OCI-LY1 (cell line): ENCODE data around the gene SERTAD2.

ENCODE experiments used
- H2AFZ ChIP-seq: fragments of 200-600 bp; sonication (generic), shearing (Covaris generic); 2 replicates; pipeline ENCODE4 v1.6.0; 2014; ENCODE audit warnings: antibody characterized with exemption, mild to moderate bottlenecking, low read length
- H3F3A ChIP-seq: fragments of 200-600 bp; sonication (generic), shearing (Covaris generic); 2 replicates; pipeline ENCODE4 v1.6.0; 2014; ENCODE audit warnings: mild to moderate bottlenecking, antibody characterized with exemption, low read length, moderate library complexity; ENCODE audit not compliant: insufficient read depth
- H3K27ac ChIP-seq: fragments of 200-600 bp; sonication (generic); 2 replicates; pipeline ENCODE4 v1.5.1; 2014; ENCODE audit warnings: low read length, mixed run types, mild to moderate bottlenecking, low read depth; ENCODE audit not compliant: poor library complexity, severe bottlenecking
- H3K27me3 ChIP-seq: fragments of 200-600 bp; sonication (generic); 2 replicates; pipeline ENCODE4 v1.6.0; 2014; ENCODE audit warnings: antibody characterized with exemption, mild to moderate bottlenecking, low read length, moderate library complexity; ENCODE audit not compliant: insufficient read depth
- H3K36me3 ChIP-seq: fragments of 200-600 bp; sonication (generic); 2 replicates; pipeline ENCODE4 v1.6.1; 2014; ENCODE audit warnings: mild to moderate bottlenecking, antibody characterized with exemption, low read length, moderate library complexity, mixed read lengths; ENCODE audit not compliant: insufficient read depth
- H3K4me1 ChIP-seq: fragments of 200-600 bp; sonication (generic); 2 replicates; pipeline ENCODE4 v1.5.1; 2014; ENCODE audit warnings: mild to moderate bottlenecking, low read length, moderate library complexity; ENCODE audit not compliant: insufficient read depth, severe bottlenecking
- H3K4me2 ChIP-seq: fragments of 200-600 bp; sonication (generic), shearing (Covaris generic); 2 replicates; pipeline ENCODE4 v1.6.1; 2014; ENCODE audit warnings: low read length
- H3K4me3 ChIP-seq: fragments of 200-600 bp; sonication (generic); 2 replicates; pipeline ENCODE4 v1.5.1; 2014; ENCODE audit warnings: low read length, low read depth, mild to moderate bottlenecking, mixed read lengths; ENCODE audit not compliant: poor library complexity, severe bottlenecking
- H3K79me2 ChIP-seq: fragments of 200-600 bp; shearing (Covaris generic); 2 replicates; pipeline ENCODE4 v1.6.1; 2016; ENCODE audit warnings: mixed run types, low read length, mixed read lengths; ENCODE audit not compliant: insufficient read depth
- H3K9ac ChIP-seq: fragments of 200-600 bp; sonication (generic), shearing (Covaris generic); 2 replicates; pipeline ENCODE4 v1.6.1; 2014; ENCODE audit warnings: mild to moderate bottlenecking, low read length, mixed read lengths
- H3K9me2 ChIP-seq: fragments of 200-600 bp; sonication (generic), shearing (Covaris generic); 2 replicates; pipeline ENCODE4 v1.6.1; 2014; ENCODE audit warnings: low read depth, mild to moderate bottlenecking, low read length, mixed read lengths
- H3K9me3 ChIP-seq: fragments of 200-600 bp; shearing (Covaris generic); 2 replicates; pipeline ENCODE4 v1.6.1; 2014; ENCODE audit warnings: low read length, mixed read lengths
- H4K20me1 ChIP-seq: fragments of 200-600 bp; sonication (generic), shearing (Covaris generic); 2 replicates; pipeline ENCODE4 v1.6.0; 2016; ENCODE audit warnings: mild to moderate bottlenecking, low read length; ENCODE audit not compliant: insufficient read depth
- EZH2 ChIP-seq: fragments of 200-600 bp; sonication (generic), shearing (Covaris generic); IDR thresholded peaks from 2 replicates; pipeline ENCODE4 v1.8.0; 2017; ENCODE audit warnings: borderline replicate concordance, mixed run types, mild to moderate bottlenecking, antibody characterized with exemption, low read length, moderate library complexity, mixed read lengths
- TF ChIP-seq, protein P1 (sequence below): fragments of 200-600 bp; sonication (generic), shearing (Covaris generic); IDR thresholded peaks from 2 replicates; pipeline ENCODE4 v1.5.1; 2017; ENCODE audit warnings: mild to moderate bottlenecking, antibody characterized with exemption, low read length, moderate library complexity, mixed read lengths

SERTAD2 gene

DNA sequence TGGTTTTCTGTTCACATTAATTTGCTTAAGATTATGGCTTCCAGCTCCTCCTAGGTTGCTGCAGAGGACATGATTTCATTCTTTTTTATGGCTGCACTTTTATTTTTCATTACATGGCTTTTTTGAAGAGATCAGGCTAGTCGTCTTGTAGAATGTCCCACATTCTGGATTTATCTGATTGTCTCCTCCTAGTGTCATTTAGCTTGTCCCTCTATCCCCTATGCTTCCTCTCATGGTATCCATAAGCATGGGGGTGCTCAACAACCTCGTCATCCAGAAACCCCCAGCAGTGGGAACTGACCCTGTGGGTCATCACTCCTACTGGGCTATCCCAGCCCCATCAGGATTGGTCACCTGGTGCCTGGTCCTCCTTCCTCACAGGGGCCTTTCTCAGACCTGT is 49.6 kb downstream of the SERTAD2 start:
- Histone ChIP-seq H3K4me3 (no peak overlapping the region), H3K4me2 (no peak overlapping the region), H3K9me3 (no peaks in the 10 kb centered on the region), H4K20me1 (no peaks in the 10 kb centered on the region), H3K27ac (no peak overlapping the region), H3K36me3 (no peaks in the 10 kb centered on the region; the same call in 1 of the 2 replicates), H3K9me2 (no peaks in the 10 kb centered on the region), H3K79me2 (no peaks in the 10 kb centered on the region), H3F3A (no peaks in the 10 kb centered on the region), H3K4me1 (peaks cover 36% of the 10 kb centered on the region), H2AFZ (no peak overlapping the region), H3K27me3 (no peaks in the 10 kb centered on the region), H3K9ac (no peak overlapping the region)
- TF ChIP-seq, protein P1, sequence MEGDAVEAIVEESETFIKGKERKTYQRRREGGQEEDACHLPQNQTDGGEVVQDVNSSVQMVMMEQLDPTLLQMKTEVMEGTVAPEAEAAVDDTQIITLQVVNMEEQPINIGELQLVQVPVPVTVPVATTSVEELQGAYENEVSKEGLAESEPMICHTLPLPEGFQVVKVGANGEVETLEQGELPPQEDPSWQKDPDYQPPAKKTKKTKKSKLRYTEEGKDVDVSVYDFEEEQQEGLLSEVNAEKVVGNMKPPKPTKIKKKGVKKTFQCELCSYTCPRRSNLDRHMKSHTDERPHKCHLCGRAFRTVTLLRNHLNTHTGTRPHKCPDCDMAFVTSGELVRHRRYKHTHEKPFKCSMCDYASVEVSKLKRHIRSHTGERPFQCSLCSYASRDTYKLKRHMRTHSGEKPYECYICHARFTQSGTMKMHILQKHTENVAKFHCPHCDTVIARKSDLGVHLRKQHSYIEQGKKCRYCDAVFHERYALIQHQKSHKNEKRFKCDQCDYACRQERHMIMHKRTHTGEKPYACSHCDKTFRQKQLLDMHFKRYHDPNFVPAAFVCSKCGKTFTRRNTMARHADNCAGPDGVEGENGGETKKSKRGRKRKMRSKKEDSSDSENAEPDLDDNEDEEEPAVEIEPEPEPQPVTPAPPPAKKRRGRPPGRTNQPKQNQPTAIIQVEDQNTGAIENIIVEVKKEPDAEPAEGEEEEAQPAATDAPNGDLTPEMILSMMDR: no peak
- TF ChIP-seq EZH2: no peak

DNA sequence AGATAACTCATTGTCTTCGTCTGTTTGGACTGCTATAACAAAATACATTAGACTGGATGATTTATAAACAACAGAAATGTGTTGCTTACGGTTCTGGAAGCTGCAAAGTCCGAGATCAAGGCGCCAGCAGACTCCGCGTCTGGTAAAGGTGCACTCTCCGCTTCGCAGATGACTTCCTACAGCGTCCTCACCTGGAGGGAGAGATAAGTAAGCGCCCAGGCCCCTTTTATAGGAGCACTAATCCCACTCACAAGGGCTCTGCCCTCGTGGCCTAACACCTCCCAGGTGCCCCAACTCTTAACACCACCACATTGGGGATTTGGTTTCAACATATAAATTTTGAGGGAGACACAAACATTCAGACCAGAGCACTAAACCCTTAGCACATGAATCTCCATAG is 51.3 kb downstream of the SERTAD2 start:
- Histone ChIP-seq H4K20me1 (no peaks in the 10 kb centered on the region), H3K9ac (no peak overlapping the region), H3F3A (no peaks in the 10 kb centered on the region), H2AFZ (no peak overlapping the region), H3K4me3 (no peak overlapping the region), H3K79me2 (no peaks in the 10 kb centered on the region), H3K9me3 (no peaks in the 10 kb centered on the region), H3K27me3 (no peaks in the 10 kb centered on the region), H3K4me1 (peaks cover 20% of the 10 kb centered on the region), H3K36me3 (no peaks in the 10 kb centered on the region; the same call in 1 of the 2 replicates), H3K27ac (no peak overlapping the region), H3K9me2 (no peaks in the 10 kb centered on the region), H3K4me2 (no peak overlapping the region)
- TF ChIP-seq, protein P1: no peak
- TF ChIP-seq EZH2: no peak

DNA sequence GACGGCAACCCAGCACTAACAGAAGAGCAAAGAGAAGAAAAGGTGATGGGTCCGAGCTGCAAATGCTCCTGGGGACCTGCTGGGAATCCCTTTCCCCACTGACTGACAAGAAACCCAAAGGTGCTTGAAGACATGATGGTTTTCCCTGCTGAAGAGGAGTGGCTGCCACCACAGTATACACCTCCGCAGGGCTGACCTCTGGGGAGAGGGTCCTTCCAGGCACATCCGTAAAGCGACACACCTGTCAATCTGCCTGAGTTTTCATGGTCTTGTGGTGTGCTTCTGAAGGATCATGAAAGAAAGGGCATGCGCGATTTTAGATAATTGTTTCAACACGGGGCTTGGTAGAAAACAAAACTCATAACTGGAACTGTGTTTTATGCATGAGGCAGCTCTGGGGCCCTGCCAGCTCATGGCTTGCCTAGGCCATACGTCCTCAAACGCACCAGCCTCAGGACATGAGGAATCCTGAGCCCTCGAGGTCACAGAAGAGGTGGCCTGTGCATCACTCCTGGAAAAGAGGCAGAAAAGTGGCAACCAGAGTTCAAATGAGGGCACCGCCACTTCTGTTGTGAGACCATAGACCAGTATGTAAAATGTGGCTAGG is 51.8 kb downstream of the SERTAD2 start:
- H3K27me3 ChIP-seq: no peaks in the 10 kb centered on the region
- no peak overlapping the region for H2AFZ ChIP-seq
- no peaks in the 10 kb centered on the region; the same call in 1 of the 2 replicates for H3K36me3 ChIP-seq
- H3K79me2 ChIP-seq: no peaks in the 10 kb centered on the region
- no peaks in the 10 kb centered on the region for H4K20me1 ChIP-seq
- no peaks in the 10 kb centered on the region for H3K9me3 ChIP-seq
- peaks cover 15% of the 10 kb centered on the region for H3K4me1 ChIP-seq
- no peak overlapping the region for H3K9ac ChIP-seq
- H3K27ac ChIP-seq: no peak overlapping the region
- TF ChIP-seq, protein P1: no peak
- TF ChIP-seq EZH2: no peak
- H3K4me3 ChIP-seq: no peak overlapping the region
- H3K9me2 ChIP-seq: no peaks in the 10 kb centered on the region
- H3F3A ChIP-seq: no peaks in the 10 kb centered on the region
- no peak overlapping the region for H3K4me2 ChIP-seq
